ENCODE data around the gene ATP2A1.

- no peak for TF ChIP-seq PCBP1 (IDR thresholded peaks at IDR 0.05; ENCODE audit: borderline replicate concordance, low read depth, low read length)
- TF ChIP-seq SMARCC2 (IDR thresholded peaks at IDR 0.05): no peak
Observed at GRCh38 chr16:28903344-28904042, 25.2 kb downstream of the ATP2A1 start.

Measured in HepG2 (cell line).